Ascending aorta (tissue), 2 donors: ENCODE data around the gene RNPS1. TPM values are rescaled to one million over a fixed set of nuclear protein-coding genes. Genes with fewer than 3 reads are reported as not detected.
A peak's percentile ranks its signal among the peaks of the same experiment; 100 is the strongest.

Experiments
- DNase-seq, 2 donors: peaks; one replicate each; pipeline ENCODE4 v3.0.0-alpha.2; 2019; ENCODE audit warnings: low spot score in 2 of 2
- H3K27ac ChIP-seq, 2 donors: fragments of 200-600 bp; sonication (generic); one replicate each; pipeline ENCODE4 v1.5.1; 2016 to 2017; ENCODE audit warnings: mild to moderate bottlenecking in 1 of 2
- H3K27me3 ChIP-seq: fragments of 200-600 bp; sonication (generic); one replicate; pipeline ENCODE4 v1.5.1; 2017
- H3K36me3 ChIP-seq, 2 donors: fragments of 200-600 bp; sonication (generic); one replicate each; pipeline ENCODE4 v1.5.1; 2016
- H3K4me1 ChIP-seq, 2 donors: fragments of 200-600 bp; sonication (generic); one replicate each; pipeline ENCODE4 v1.5.1; 2016 to 2017; ENCODE audit warnings: mild to moderate bottlenecking in 1 of 2
- H3K4me3 ChIP-seq, 2 donors: fragments of 200-600 bp; sonication (generic); one replicate each; pipeline ENCODE4 v1.5.1; 2016 to 2017; ENCODE audit warnings: mild to moderate bottlenecking in 1 of 2
- H3K9me3 ChIP-seq, 2 donors: fragments of 200-600 bp; sonication (generic); one replicate each; pipeline ENCODE4 v1.5.1; 2016
- CTCF ChIP-seq, 3 experiments: fragments of 200-600 bp in 2 of 3; fragments of 450-650 bp in 1 of 3; sonication (generic) in 2 of 3; IDR thresholded peaks; one replicate each; pipeline ENCODE4 v1.5.1; 2016 to 2019; ENCODE audit warnings: antibody characterized with exemption in 3 of 3, mild to moderate bottlenecking in 1 of 3, moderate library complexity in 1 of 3
- intact Hi-C: fragments of 100-400 bp; cut with DNase I; formaldehyde crosslinking; loops from one replicate; pipeline ENCODE4 v1.15.1; 2023
- total RNA-seq: library from RNA; depleted of rRNA; stranded (reverse); fragments of >200 nt; gene quantifications from one replicate; pipeline ENCODE4 v1.1.0, GENCODE V29; 2016

Gene RNPS1
- total RNA-seq, 1 donor from 2014 or later = 134 TPM

GRCh38 chr16:2257726-2258125, 10.2 kb downstream of the RNPS1 start:
- DNase-seq = no peak
- Histone ChIP-seq H3K36me3 (peaks cover 86 to 98% of the 10 kb centered on the region in 2 donors), H3K4me1 (no peaks in the 10 kb centered on the region), H3K27ac (no peak overlapping the region), H3K9me3 (no peaks in the 10 kb centered on the region), H3K4me3 (no peak overlapping the region), H3K27me3 (no peaks in the 10 kb centered on the region)
- no peak for TF ChIP-seq CTCF (IDR thresholded peaks at IDR 0.05)
- intact Hi-C loops = loop anchor here (10.0 kb wide), 1 partner anchor 233 kb away; the partner anchor contains the start of gene NHERF2

- no peak overlapping the region for H3K27ac ChIP-seq
- no peak overlapping the region for H3K4me3 ChIP-seq
- intact Hi-C loops = loop anchor here (10.0 kb wide), 1 partner anchor 232 kb away; the partner anchor contains the start of gene NHERF2
- DNase-seq = no peak
- no peaks in the 10 kb centered on the region for H3K9me3 ChIP-seq
- H3K36me3 ChIP-seq = peaks cover 75 to 87% of the 10 kb centered on the region in 2 donors
- H3K4me1 ChIP-seq = peaks cover 5 to 6% of the 10 kb centered on the region in 2 donors
- TF ChIP-seq CTCF (IDR thresholded peaks at IDR 0.05) = no peak
- H3K27me3 ChIP-seq = no peaks in the 10 kb centered on the region
These were observed 11.3 kb downstream of the RNPS1 start for GRCh38 chr16:2256531-2257140.

GRCh38 chr16:2253293-2253692, 14.6 kb downstream of the RNPS1 start:
- peaks cover 48 to 55% of the 10 kb centered on the region in 2 donors for H3K36me3 ChIP-seq
- H3K27ac ChIP-seq = no peak overlapping the region
- H3K4me1 ChIP-seq = peaks cover 10 to 11% of the 10 kb centered on the region in 2 donors
- no peak for DNase-seq
- no peak for TF ChIP-seq CTCF (IDR thresholded peaks at IDR 0.05)
- intact Hi-C loops = loop anchor here (5.0 to 10.0 kb wide), 2 partner anchors 41 to 228 kb away; partner anchors contain the start of genes BRICD5, NHERF2 and PGP
- no peak overlapping the region for H3K4me3 ChIP-seq
- no peaks in the 10 kb centered on the region for H3K27me3 ChIP-seq
- no peaks in the 10 kb centered on the region for H3K9me3 ChIP-seq

- H3K4me1 ChIP-seq = peaks cover 10 to 11% of the 10 kb centered on the region in 2 donors
- intact Hi-C loops = loop anchor here (5.0 to 10.0 kb wide), 2 partner anchors 40 to 228 kb away; partner anchors contain the start of genes BRICD5, NHERF2 and PGP
- no peak for TF ChIP-seq CTCF (IDR thresholded peaks at IDR 0.05)
- H3K27ac ChIP-seq = no peak overlapping the region
- H3K27me3 ChIP-seq = no peaks in the 10 kb centered on the region
- H3K9me3 ChIP-seq = no peaks in the 10 kb centered on the region
- H3K4me3 ChIP-seq = no peak overlapping the region
- peaks cover 42 to 50% of the 10 kb centered on the region in 2 donors for H3K36me3 ChIP-seq
- no peak for DNase-seq
These were observed 15.1 kb downstream of the RNPS1 start for GRCh38 chr16:2252806-2253148.

- H3K9me3 ChIP-seq = no peaks in the 10 kb centered on the region
- H3K36me3 ChIP-seq = peaks cover 39% of the 10 kb centered on the region in 2 donors
- peak within 1 kb of the TSS; percentile 82 to 88 for H3K27ac ChIP-seq
- H3K4me1 ChIP-seq = peaks cover 10 to 11% of the 10 kb centered on the region in 2 donors
- intact Hi-C loops = loop anchor here (1.0 to 10.0 kb wide), 5 partner anchors 17 to 227 kb away; partner anchors contain the start of genes BRICD5, E4F1, NHERF2 and PGP
- peak; percentile 73 to 76 (median 74) for TF ChIP-seq CTCF (IDR thresholded peaks at IDR 0.05)
- peak; percentile 74 to 98 for DNase-seq
- peak within 1 kb of the TSS; percentile 80 to 86 for H3K4me3 ChIP-seq
- H3K27me3 ChIP-seq = no peaks in the 10 kb centered on the region
These were observed 16.4 kb downstream of the RNPS1 start, which contains the start of gene ECI1 for GRCh38 chr16:2251296-2252111. ECI1 (minus strand) TSS chr16:2251587; CDS start chr16:2251566, 21 bp downstream.
